ENCODE measurements around the gene CCDC9B. TPM values are rescaled to one million over a fixed set of nuclear protein-coding genes. Genes with fewer than 3 reads are reported as not detected.

Gene CCDC9B
- total RNA-seq, 2 donors from 2014 or later = 9.0 to 29.7 TPM

DNA sequence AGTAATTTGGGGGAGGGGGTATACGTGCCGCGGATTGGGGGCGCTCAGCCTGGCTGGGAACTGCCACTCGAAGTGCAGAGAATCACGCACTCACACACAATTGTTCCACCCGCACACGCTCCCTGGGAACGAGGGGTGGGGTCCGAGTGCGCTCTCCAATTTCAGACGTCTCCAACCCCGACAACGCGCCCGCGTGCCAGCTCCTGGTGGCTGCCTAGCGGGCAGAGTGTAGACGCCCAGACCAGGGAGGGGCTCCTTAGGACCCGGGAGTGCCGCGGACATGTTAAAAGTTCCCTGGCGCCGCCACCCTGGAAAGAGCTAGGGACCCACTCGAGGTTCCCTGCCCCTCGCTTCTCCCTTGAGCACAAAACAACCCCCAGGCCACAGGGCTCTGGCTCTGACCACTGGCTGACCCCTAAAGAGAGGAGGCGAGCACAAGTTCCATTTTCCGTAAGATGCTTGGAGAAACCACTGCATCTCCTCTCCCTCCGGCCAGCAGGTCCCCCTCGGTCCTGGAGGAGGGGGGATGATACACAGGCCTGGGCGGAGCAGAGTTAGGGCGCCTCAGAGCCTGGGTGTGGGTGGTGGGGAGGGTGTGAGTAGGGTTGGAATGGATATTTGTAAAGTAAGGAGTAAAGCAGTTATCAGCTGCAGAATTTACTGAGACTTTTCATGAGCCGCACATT, 57.0 kb downstream of the CCDC9B start:
- H3K36me3 ChIP-seq = no peaks in the 10 kb centered on the region
- no peaks in the 10 kb centered on the region for H3K9me3 ChIP-seq
- no peak for DNase-seq (ENCODE audit: low spot score)
- H3K27ac ChIP-seq = no peak overlapping the region
- no peaks in the 10 kb centered on the region for H3K4me1 ChIP-seq (replicated peaks)
- WGBS = 32% methylated on average over 33 of the region's 33 CpGs
- TF ChIP-seq, protein P1, sequence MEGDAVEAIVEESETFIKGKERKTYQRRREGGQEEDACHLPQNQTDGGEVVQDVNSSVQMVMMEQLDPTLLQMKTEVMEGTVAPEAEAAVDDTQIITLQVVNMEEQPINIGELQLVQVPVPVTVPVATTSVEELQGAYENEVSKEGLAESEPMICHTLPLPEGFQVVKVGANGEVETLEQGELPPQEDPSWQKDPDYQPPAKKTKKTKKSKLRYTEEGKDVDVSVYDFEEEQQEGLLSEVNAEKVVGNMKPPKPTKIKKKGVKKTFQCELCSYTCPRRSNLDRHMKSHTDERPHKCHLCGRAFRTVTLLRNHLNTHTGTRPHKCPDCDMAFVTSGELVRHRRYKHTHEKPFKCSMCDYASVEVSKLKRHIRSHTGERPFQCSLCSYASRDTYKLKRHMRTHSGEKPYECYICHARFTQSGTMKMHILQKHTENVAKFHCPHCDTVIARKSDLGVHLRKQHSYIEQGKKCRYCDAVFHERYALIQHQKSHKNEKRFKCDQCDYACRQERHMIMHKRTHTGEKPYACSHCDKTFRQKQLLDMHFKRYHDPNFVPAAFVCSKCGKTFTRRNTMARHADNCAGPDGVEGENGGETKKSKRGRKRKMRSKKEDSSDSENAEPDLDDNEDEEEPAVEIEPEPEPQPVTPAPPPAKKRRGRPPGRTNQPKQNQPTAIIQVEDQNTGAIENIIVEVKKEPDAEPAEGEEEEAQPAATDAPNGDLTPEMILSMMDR (IDR thresholded peaks at IDR 0.05) = no peak
- TF ChIP-seq POLR2AphosphoS5 (IDR thresholded peaks at IDR 0.05) (no peak), POLR2A (IDR thresholded peaks at IDR 0.05) (no peak)
- no peak overlapping the region for H3K4me3 ChIP-seq
- H3K27me3 ChIP-seq (replicated peaks; ENCODE audit: insufficient read depth) = peaks cover 12% of the 10 kb centered on the region
- intact Hi-C loops (cut with DNase I) = loop anchor here (10.0 kb wide), 1 partner anchor 81 kb away; no protein-coding TSS in a partner anchor

DNA sequence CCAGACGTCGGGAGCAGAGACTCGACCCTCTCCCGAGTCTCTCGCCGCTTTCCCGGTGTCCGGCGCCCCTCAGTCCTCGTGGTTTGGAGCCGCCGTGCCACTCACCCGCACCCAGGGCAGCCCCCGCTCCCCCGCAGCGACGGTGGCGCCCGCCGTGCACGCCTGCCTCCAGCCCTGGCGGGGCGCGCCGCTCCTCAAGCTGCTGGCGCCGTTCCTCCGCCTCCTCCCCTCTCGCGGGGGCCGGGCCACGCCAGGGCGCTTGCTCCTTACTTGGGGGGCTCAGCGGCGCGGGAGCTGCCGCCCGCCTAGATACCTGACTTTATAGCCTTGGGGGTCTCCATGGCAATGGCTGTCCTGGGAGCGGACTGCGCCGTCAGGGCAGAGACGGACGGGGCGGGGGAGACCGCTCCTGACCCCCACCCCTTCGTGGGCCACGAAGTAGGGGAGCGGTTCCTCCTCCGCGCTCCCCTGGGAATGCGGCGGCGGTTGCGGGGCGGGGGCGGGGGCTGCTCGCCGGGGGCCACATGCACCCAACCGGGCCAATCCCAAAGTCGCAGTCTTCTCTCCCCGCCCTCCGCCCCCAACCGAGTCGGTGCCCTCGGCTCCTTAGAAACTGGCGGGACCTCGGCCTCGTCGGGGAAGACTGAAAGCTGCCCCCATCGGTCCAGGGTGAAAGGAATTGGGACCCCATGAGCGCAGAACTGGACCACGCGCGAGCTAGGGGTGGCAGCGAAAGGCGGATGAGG, 57.7 kb downstream of the CCDC9B start, which contains the start of gene ANKRD63:
Gene ANKRD63 (minus strand): TSS at position 196 of the 746 bp plus-strand sequence. CDS start 478 bp downstream, outside the sequence.
- Histone ChIP-seq H3K9me3 (no peaks in the 10 kb centered on the region), H3K36me3 (no peaks in the 10 kb centered on the region), H3K27me3 (replicated peaks; ENCODE audit: insufficient read depth) (peaks cover 12% of the 10 kb centered on the region), H3K4me1 (replicated peaks) (no peaks in the 10 kb centered on the region), H3K4me3 (peak within 1 kb of the TSS; percentile 19 to 25), H3K27ac (no peak within 1 kb of the TSS)
- TF ChIP-seq POLR2A (IDR thresholded peaks at IDR 0.05) (no peak), POLR2AphosphoS5 (IDR thresholded peaks at IDR 0.05) (no peak)
- TF ChIP-seq, protein P1 (IDR thresholded peaks at IDR 0.05) = no peak
- DNase-seq (ENCODE audit: low spot score) = no peak
- intact Hi-C loops (cut with DNase I) = loop anchor here (10.0 kb wide), 1 partner anchor 82 kb away; no protein-coding TSS in a partner anchor
- WGBS = 2% methylated on average over 61 of the region's 76 CpGs

GRCh38 chr15:40282147-40282868, 58.4 kb downstream of the CCDC9B start:
- H3K27ac ChIP-seq = no peak overlapping the region
- H3K27me3 ChIP-seq (replicated peaks; ENCODE audit: insufficient read depth) = peaks cover 12% of the 10 kb centered on the region
- H3K9me3 ChIP-seq = no peaks in the 10 kb centered on the region
- WGBS = under 1% methylated on average over 37 of the region's 92 CpGs
- DNase-seq (ENCODE audit: low spot score) = no peak
- intact Hi-C loops (cut with DNase I) = loop anchor here (10.0 kb wide), 1 partner anchor 82 kb away; no protein-coding TSS in a partner anchor
- TF ChIP-seq, protein P1 (IDR thresholded peaks at IDR 0.05) = peak in 1 of 4 experiments; percentile 31
- TF ChIP-seq POLR2A (IDR thresholded peaks at IDR 0.05) = no peak
- H3K36me3 ChIP-seq = no peaks in the 10 kb centered on the region
- peak overlapping the region; percentile 19 to 25 for H3K4me3 ChIP-seq
- H3K4me1 ChIP-seq (replicated peaks) = no peaks in the 10 kb centered on the region

DNA sequence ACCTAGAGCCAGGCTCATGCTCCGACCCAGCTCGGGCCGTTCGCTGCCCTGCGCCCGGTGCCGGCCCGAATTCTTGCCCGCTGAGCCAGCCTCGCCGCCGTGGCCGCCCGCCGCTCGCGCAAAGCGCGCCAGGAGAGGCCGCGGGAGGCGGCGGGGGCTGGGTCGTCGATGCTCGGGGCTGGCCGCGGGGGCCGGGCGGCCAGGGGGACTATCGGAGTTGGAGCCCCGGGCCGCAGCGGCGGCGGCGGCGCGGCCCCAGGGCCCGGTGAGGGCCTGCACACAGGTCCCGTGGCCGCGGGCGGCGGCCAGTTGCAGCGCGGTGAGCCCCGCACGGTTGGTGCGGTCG, 59.0 kb downstream of the CCDC9B start:
- Histone ChIP-seq H3K27me3 (replicated peaks; ENCODE audit: insufficient read depth) (peaks cover 12% of the 10 kb centered on the region), H3K27ac (no peak overlapping the region), H3K4me3 (peak overlapping the region; percentile 19 to 25), H3K36me3 (no peaks in the 10 kb centered on the region), H3K9me3 (no peaks in the 10 kb centered on the region), H3K4me1 (replicated peaks) (no peaks in the 10 kb centered on the region)
- no peak for TF ChIP-seq POLR2AphosphoS5 (IDR thresholded peaks at IDR 0.05)
- TF ChIP-seq, protein P1 (IDR thresholded peaks at IDR 0.05) = no peak
- no peak for TF ChIP-seq POLR2A (IDR thresholded peaks at IDR 0.05)
- 2% methylated on average over 18 of the region's 51 CpGs for WGBS
- intact Hi-C loops (cut with DNase I) = loop anchor here (10.0 kb wide), 1 partner anchor 83 kb away; no protein-coding TSS in a partner anchor
- DNase-seq (ENCODE audit: low spot score) = no peak

Other genes starting within 250 kb of the CCDC9B start
- 10 to 100 TPM in 1 of 2 donors, 1 to 10 TPM in 1; 8.8 to 19.0 TPM for gene BMF, start 232.1 kb downstream of the CCDC9B start, total RNA-seq
- gene BUB1B, start 179.9 kb downstream of the CCDC9B start, total RNA-seq = 1 to 10 TPM; 2.5 to 8.2 TPM
- gene PAK6, start 101.9 kb downstream of the CCDC9B start, total RNA-seq = 100 to 1,000 TPM in 1 of 2 donors, 10 to 100 TPM in 1; 13.8 to 190 TPM
- gene ANKRD63, start 57.9 kb downstream of the CCDC9B start, total RNA-seq = 1 to 10 TPM in 1 of 2 donors, not detected in 1; 2.7 TPM
- 10 to 100 TPM in 1 of 2 donors, 1 to 10 TPM in 1; 1.5 to 13.0 TPM for gene PLCB2, start 33.0 kb downstream of the CCDC9B start, total RNA-seq
- gene INAFM2, start 17.2 kb downstream of the CCDC9B start, total RNA-seq = 10 to 100 TPM; 18.7 to 24.3 TPM
- not detected for gene PHGR1, start 10.1 kb upstream of the CCDC9B start, total RNA-seq
- 1 to 10 TPM in 1 of 2 donors, under 1 TPM in 1; 0.27 to 1.6 TPM for gene DISP2, start 17.3 kb upstream of the CCDC9B start, total RNA-seq
- gene KNSTRN, start 41.8 kb upstream of the CCDC9B start, total RNA-seq = 10 to 100 TPM; 12.9 to 19.8 TPM
- 100 to 1,000 TPM; 112 to 115 TPM for gene IVD, start 64.9 kb upstream of the CCDC9B start, total RNA-seq
- 10 to 100 TPM; 17.0 to 39.4 TPM for gene BAHD1, start 100.0 kb upstream of the CCDC9B start, total RNA-seq
- 10 to 100 TPM; 14.9 to 22.3 TPM for gene CHST14, start 130.0 kb upstream of the CCDC9B start, total RNA-seq
- gene CCDC32, start 224.1 kb upstream of the CCDC9B start, total RNA-seq = 10 to 100 TPM; 17.5 to 27.5 TPM
- gene RPUSD2, start 228.4 kb upstream of the CCDC9B start, total RNA-seq = 10 to 100 TPM; 11.2 to 24.1 TPM

Data from prostate gland (tissue), 2 donors.